ENCODE results near the gene MACROD1.

The MACROD1 gene

DNA sequence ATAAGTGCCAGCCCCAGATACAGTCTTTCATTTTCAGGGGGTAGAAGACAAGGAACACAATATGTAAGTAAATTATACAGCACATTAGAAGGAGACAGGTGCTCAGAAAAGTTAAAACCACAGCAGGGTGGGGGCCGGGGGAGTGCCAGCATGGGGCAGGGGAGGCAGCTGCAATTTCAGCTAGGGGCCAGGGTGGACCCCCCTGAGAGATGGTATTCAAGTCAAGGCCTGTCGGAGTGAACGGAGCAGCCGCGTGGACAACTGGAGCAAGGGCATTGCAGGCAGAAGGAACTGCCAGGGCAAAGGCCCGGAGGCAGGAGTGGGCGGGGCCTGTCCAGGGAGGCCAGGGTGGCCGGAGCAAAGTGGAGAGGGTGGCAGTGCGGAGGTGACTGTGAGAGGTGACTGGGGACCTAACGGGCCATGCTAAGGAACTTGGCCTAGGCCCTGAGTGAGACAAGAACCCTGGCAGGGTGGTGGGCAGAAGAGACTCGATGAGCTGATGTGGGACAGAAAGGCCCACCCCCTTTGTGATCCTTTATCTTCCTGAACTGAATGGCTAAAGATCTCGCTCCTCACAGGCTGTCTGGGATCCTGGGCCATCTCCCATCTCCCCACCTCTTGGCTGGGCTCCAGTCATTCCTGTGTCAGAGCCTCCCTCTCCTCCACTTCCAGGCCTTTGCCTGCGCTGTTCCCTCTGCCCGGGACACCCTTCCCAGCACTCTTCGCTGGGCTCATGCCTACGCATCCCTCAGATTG lies 152.6 kb downstream of the MACROD1 start:
- no peak for DNase-seq (ENCODE audit: low spot score)

DNA sequence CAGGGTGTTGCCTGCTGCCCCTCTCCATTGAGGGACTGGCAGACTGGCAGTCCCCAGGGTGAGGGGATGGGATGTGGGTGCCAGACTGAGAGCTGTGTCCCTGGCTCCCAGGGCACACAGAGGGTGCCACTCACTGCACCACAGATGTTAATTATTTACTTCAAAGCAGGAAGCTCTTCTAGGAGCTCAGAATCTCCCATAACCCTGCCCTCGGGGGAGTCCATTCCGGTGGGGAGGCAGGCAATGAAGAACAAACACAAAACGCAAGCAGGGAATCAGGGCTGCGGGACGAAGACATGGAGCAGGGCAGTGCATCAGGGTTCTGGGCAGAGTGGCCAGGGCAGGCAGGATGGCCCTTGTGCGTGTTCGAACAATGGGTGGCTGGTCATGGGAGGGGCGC lies 154.5 kb downstream of the MACROD1 start:
- DNase-seq (ENCODE audit: low spot score), result no peak

DNA sequence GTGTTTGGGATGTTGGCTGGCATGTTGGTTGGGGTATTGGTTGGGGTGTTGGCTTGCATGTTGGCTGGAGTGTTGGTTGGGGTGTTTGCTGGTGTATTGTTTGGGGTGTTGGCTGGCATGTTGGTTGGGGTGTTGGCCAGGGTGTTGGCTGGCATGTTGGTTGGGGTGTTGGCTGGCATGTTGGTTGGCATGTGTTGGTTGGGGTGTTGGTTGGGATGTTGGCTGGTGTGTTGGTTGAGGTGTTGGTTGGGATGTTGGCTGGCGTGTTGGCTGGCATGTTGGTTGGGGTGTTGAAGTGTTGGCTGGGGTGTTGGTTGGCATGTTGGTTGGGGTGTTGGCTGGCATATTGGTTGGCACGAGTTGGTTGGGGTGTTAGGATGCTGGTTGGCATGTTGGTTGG lies 155.1 kb downstream of the MACROD1 start:
- no peak for DNase-seq (ENCODE audit: low spot score)

DNA sequence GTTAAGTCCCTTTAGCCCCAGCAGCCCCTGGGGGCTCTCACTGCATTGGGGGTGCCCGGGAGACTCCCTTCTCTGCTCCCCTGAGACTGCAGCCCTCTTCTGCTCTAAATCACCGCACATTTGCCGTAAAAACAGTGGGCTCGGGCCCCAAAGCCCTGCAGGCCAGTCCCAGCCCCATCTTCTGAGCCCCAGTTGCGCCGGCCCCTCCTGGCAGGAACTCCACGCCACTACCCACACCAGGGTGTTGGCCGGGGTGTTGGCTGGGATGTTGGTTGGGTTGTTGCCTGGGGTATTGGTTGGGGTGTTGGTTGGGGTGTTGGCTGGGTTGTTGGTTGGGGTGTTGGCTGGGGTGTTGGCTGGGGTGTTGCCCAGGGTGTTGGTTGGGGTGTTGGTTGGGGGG lies 156.2 kb downstream of the MACROD1 start:
- no peak for DNase-seq (ENCODE audit: low spot score)

DNA sequence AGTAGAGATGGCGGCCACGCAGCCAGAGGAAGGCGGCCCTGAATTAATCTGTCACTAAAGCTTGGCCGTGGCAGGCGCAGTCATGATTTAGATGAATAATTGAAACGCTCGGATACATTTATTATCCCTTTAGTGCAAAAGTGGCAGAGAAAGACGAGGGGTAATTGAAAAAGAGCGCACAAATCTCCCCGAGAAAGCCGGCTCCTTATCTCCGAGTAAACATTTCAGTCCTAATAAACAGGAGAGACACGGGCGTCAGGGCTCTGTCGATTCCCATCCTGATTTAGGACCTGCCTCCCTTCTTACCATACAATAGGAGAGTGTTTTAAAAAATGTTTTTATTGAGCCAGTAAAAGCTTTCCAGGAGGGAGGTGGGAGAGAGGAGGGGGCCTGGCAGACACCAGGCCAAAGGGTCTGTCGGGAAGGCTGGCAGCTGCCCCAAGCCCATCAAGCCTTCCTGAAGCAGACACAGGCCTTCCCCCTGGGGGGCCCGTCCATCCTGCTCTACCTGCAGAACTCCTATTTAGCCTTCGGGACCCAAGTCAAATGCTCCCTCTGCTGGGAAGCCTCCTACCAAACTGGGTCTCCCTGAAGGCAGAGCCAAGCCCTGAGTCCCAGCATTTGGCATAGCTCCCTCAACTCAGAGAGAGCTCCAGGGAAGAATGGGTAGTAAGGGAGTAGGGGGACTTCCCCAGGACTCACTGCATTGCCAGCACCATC lies 156.8 kb downstream of the MACROD1 start:
- no peak for DNase-seq (ENCODE audit: low spot score)

DNA sequence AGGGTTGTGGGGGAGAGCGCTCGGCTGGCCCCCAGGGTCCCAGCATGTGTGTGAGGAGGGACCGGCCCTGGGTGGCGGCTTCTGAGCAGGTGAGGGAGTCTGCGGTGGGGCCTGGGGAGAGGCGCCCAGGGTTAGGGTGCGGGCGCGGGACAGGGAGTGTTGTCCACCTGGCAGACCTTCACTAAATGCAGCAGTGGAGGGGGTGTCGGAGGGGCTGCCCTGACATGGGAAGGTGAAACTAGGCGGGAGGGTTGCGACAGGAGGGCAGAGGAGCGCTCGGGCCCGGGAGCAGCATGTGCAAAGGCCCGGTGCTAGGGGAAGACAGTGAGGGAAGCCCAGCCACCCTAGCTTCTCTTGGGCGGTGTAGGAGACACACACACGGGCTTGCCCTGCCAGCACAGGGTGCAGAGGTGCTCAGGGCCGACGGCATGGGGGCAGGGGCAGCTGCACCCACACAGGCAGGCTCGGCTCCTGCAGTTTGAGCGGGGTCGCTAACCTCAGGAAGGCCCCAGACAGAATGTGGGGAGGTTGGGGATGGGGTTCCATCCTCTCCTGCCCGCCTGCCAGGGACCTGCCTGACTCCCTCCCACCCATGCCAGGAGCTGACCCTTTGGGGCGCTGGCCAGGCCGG lies 157.5 kb downstream of the MACROD1 start:
- no peak for DNase-seq (ENCODE audit: low spot score)

DNA sequence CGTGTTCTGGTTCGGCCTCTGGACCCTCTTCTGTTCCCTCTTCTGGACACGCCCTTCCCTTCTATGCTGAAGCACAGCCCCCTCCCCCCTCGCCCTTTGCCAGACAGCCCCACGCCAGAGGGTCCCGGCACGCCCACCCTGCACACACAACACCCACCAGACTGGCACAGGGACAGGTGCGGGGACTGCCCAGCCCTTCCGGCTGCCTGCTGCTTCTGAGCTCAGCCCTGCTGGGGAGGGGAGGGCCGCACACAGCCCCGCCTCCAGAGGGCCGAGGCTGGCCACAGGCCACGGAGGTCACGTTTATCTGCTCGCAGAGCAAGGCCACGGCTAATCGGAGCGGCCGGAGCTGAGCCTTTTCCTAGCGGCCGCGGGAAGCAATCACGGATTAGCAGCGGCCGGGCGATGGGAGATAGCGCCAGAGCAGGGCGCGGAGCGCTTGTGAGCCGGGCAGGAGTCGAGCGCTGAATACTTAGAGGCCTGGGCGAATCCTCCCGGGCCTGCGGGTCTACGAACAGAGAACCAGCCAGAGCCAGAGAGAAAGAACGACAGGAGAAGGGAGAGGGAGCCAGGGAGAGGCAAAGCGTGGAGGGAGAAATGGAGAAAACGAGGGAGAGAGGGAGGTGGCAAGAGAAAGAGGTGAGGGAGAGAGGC lies 158.2 kb downstream of the MACROD1 start:
- DNase-seq (ENCODE audit: low spot score), result no peak

DNA sequence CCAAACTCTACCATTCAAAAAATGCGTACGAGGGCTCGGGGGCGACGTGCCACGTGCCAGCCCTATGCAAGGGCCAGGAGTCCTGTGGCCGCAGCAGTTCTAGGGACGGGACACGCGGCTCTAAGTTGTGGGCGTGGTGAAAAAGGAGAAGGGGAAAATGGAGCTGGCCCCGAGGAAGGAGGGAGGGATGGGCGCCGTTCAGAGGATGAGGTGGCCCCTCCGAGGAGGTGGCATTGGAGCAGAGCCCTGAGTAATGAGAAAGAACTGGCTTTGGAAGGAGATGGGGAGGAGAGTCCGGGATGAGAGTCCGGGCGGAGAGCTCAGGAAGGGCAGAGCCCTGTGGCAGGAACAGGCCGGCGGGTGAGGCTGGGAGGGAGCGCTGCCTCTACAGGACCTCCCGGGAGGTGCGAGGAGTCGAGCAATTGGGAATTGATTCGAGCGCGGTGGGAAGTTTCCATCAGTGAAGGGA lies 158.7 kb downstream of the MACROD1 start:
- no peak for DNase-seq (ENCODE audit: low spot score)

DNA sequence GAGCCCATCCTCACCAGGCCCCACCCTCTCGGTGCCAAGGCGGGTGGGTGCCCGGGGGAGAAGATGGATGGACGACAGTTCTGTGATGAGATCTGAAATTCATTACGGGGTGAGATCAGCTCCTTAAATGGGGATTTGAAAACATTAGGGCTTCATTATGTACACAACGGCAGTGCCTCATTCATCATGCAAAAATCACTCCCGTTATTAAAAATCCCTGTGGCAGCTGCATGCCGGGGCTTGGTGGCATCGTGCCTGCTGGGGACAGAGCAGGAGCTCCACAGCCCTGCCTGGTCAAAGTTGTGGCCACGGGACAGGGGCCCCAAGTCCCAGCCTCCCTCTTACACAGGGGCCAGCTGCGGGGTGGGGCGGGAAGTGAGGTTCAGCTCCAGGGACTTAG lies 159.5 kb downstream of the MACROD1 start:
- DNase-seq (ENCODE audit: low spot score), result no peak

DNA sequence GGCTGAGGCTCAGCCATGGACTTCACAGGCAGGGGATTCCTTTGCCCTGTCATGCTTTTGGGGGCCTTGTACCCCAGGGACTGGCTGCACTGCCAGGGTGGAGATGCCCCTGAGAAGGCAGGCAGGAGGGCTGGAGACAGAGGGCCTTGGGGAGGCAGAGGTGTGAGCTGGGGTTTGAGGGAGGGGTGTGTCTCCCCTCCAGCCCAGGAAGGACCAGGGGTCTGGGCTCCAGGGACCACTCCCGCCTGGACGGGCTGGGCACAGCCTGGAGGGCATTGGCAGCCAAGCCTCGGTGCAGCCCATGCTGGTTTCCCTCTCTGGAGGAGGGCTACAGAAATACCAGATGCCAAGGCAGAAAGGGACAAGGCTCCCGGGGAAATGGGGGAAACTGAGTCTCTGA lies 160.2 kb downstream of the MACROD1 start:
- DNase-seq (ENCODE audit: low spot score), result no peak

DNA sequence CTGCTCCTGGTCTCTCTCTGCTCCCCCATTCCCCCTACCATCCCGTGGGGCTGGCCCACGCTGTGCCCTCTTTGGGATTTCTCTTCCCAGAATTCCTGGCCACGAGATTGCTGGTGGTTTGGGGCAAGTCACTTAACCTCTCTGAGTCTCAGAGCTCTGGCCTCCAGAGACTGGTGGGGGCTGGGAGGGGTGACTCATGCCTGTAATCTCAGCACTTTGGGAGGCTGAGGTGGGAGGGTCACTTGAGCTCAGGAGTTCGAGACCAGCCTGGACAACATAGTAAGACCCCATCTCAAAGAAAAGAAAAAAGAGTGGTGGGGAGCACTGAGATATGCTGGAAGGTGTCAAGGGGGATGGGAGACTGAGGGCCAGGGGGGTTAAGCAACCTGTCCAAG lies 161.3 kb downstream of the MACROD1 start:
- DNase-seq (ENCODE audit: low spot score), result no peak

DNA sequence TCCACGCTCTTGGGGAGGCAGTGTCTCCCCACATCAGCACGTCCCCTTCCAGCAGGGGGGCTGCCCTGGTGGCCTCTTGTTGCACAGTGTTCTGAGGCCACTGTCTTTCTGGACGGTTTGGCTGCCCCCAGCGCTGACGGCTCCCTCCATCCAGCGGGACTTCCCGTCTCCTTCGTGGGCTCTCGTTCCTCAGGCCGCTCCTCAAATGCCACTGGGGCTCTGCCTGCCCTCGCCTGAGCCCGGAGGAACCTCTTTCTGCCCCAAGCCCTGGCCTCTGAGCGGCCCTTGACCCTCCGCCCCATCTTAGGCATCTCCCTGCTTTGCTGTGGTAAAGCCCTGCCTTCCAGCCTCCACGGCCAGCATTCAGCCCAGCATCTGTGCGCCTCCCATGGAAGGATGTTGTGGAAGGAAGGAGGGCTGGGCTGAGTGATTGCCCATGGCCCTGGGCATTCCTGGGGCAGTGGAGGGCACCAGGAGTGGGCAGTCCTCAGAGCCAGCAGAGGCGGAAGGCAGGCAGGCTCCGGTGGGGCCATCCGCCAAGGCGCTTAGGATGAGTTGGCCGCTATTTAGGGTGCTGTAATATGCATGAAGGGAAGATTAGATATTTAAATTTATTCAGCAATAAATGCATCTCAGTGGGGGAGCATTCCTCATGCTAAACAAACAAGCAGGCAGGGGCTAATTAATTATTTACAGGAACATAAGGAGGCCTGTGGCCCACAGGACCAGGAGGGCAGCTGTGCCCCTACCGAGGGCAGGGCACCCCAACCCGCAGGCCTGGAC lies 161.9 kb downstream of the MACROD1 start:
- DNase-seq (ENCODE audit: low spot score), result no peak

DNA sequence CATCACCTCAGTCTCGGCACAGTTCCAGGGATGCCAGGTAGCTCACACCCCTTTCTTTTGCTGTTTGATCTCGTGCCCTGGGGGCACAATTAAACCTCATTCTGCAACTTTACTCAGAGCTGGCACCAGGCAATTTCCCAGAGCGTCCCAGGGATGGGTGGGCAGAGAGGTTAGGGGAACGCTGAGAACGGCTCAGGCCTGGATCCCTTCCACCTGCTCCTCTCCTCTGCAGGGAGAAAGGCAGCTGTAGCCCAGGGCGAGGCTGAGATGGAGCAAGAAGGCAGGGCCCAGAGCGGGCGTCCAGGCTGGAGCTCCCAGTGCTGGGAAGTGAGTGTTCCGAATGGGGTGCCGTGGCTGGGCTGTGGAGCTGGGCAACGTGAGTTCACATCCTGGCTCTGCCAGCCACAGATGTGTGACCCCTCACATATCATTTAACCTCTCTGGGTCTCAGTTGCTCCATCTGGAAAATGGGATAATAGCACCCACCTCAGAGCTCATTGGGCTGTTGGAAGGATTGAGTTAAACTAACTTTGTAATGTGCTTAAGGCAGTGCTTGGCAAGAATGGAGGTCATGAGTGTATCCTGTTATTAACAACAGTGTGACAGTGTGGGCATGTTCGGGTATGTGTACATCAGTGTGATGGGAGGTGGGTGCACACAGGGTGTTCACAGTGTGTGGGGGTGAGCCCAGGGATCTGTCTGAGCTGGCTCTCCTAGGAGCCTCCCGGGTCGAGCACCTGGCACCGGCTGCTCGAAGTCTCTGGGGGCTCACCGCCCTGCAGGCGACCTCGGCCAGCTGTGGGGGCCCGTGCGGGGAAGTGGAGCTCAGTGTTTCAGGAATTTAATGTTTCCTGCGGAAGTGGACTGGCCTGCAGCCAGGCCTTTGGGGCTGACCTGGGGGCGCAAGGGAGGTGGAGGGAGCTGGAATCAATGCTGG lies 164.2 kb downstream of the MACROD1 start:
- no peak for DNase-seq (ENCODE audit: low spot score)

DNA sequence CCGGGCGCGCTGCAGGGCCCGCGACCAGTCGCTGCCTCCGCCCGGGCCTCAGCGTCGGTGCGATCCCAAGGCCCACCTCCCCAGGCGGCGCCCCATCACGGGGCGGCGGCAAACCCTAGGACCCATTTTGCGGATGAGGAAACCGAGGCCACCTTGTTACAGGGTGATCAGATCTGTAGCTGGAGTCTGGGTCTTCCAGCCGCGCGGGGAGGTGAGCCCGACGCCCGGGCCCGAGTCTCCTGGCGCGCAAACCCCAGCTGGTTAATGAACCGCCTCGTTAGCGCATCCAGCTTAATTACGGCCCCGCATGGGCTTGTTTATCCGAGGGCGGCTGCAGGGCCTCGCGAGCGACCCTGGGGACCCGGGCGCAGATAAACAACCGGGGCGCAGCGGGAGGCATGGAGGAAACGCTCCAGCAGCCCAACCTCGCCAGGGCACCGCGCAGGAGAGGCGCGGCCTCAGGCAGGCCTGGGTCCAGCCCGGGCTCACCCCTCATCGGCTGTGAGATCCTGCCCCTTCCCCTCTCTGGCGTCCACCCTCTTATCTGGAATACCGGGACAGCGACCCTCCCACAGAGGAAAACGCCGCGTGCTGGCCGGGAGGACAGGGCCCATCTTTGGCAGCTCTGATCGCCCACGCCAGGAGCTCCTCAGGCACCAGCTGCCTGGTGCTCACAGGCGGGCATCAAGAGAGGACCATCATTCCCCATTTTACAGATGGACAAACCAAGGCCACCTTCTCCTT lies 165.0 kb downstream of the MACROD1 start:
- no peak for DNase-seq (ENCODE audit: low spot score)

DNA sequence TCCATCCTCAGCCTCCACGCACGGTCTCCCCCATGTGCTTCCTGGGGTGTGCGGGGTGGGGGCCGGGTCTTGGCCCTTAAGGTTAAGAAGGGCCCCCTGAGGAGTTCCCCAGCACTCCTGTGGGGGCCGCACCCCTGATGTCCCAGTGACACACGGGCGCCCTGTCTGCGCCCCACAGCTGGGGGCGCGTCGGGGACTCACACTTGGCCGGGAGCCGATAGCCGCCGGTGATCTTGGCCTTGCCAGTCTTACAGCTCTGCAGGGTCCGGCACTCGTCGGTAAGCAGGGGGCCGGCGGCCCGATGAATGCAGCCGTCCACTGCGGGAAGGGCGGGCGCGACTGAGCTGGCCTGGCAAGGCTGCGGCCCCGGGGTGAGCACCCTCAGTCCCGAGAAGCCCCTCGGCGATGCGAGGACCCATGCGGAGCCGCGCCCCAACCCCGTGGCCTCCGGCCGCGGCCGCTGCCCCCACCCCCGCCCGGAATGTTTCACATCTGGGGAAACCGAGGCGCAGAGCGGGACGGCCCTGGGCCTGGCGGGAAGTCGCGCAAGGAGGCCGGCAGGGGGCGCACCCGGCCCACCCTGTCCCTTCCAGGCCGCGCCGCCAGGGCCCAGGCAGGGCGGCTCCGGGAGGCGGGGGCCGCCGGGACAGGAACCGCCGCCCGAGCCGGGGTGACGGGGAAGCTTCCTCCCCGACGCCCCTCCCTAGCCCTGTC lies 165.7 kb downstream of the MACROD1 start:
- peak; percentile 71 for DNase-seq (ENCODE audit: low spot score)

DNA sequence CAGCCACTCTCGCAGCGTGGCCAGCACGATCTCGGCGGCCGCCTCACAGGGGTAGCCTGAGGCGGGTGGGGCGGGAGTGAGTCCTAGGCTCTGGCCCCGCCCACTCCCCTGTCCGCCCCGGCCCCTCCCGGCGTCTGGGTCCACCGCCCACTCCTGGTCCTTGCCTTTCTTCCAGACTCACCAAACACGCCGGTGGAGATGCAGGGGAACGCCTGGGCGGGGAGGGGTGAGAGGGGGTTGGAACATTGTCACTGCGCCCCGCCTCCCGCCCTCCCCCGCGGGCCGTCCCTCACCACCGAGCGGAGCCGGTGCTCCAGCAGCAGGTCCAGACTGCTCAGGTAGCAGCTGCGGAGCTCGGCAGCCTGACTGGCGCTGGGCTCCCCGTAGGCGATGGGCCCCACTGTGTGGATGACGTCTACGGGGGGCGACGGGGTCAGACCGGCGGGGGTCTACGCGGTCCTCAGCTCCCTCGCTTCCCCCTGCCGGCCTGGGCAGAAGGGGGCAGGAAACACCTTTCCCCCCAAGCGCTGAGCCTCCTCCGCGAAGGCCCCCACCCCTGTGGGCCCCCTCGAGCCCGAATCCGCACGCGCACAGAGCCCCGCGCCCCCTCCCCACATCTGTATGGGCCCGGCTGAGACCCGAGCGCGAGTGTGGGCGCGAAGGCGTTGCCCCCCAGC lies 166.4 kb downstream of the MACROD1 start:
- peak; percentile 53 for DNase-seq (ENCODE audit: low spot score)

DNA sequence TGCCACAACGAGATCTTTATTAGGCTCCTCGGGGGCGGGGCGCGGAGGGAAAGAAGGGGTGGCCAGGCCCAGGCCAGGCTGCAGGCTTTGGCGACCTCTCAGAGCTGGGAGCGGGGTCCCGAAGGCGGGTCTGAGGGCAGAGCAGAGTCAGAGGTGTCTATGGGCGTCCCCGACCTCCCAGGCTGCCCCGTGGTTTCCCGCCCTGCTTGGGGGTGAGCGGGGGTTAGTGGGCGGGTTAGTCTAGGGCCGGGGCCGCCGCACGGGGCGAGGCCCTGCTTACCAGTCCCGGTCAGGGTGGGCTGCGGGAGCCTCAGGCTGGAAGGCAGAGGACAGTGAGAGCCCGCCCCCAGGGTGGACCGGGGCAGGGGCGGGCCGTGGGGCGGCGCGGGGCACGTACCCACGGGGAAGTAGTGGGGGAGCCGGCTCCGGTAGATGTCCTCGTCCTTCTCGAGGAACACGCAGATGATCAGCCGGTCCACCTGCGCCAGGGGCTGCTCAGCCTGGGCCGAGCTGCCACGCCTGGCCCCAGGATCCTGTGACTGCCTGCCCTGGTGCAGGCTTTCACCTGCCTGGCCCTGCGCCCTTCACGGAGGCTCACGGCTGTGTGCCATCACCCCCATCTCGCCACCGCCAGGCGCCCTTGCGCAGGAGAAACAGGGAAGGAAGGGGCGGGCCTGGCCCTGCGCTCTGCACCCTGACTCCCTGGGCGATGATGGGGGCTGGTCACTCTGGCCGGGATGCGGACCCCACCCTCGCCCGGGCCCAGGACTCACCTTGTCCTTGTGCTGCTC lies 167.2 kb downstream of the MACROD1 start:
- no peak for DNase-seq (ENCODE audit: low spot score)

DNA sequence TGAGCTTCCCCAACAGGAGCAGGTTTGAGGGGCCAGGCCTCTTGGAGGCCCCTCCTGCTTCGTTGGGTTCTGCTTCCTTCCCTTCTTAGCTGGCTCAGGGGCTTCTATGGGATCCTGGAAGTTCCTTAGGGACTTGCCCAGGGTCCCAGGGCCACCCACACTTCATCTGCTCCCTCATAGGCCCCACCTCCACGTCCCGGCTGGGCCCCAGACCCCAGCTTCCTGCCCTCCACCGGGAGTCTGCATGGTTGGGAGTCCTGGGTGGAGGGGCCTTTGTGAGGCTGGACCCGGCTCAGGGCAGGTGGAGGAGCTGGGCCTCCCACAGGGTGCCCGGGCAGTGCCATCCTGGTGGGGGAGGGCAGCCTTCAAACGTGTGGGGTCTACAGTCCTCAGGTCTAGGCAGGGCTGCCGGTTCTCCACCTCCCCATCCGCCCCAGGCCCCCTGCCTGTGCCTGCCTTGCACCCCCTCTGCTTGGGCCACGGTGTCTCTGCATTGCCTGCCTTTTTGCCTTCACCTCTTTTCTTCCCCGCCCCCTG lies 168.0 kb downstream of the MACROD1 start:
- no peak for DNase-seq (ENCODE audit: low spot score)

Measured in CD4-positive, alpha-beta T cell treated with Interleukin-15 for 4 hours (primary cell).